ENCODE measurements around the gene TNFAIP2.
"Not testable (repeated sequence)": the region's sequence is repeated elsewhere in the genome, so short reads cannot be mapped to it uniquely, and the experiment has no call there.

TNFAIP2 gene

GRCh38 chr14:103107941-103108748 lies 15.1 kb upstream of the TNFAIP2 start:
- DNase-seq = no peak

- DNase-seq = no peak
Measured at GRCh38 chr14:103108749-103109207, 14.5 kb upstream of the TNFAIP2 start.

- no peak for DNase-seq
Measured at GRCh38 chr14:103109535-103110441, 13.5 kb upstream of the TNFAIP2 start.

GRCh38 chr14:103110681-103111231 lies 12.5 kb upstream of the TNFAIP2 start:
- DNase-seq = no peak

- DNase-seq = no peak
Measured at GRCh38 chr14:103111232-103111868, 11.9 kb upstream of the TNFAIP2 start.

GRCh38 chr14:103112400-103113243 lies 10.6 kb upstream of the TNFAIP2 start:
- no peak for DNase-seq

GRCh38 chr14:103113303-103113702 lies 10.0 kb upstream of the TNFAIP2 start:
- DNase-seq = no peak

- no peak for DNase-seq
Measured at GRCh38 chr14:103113774-103114173, 9.5 kb upstream of the TNFAIP2 start.

- DNase-seq = not testable (repeated sequence)
Measured at GRCh38 chr14:103115086-103115679, 8.1 kb upstream of the TNFAIP2 start.

GRCh38 chr14:103115845-103116572 lies 7.3 kb upstream of the TNFAIP2 start:
- no peak for DNase-seq

GRCh38 chr14:103116636-103117035 lies 6.6 kb upstream of the TNFAIP2 start:
- DNase-seq = no peak

- DNase-seq = not testable (repeated sequence)
Measured at GRCh38 chr14:103117499-103117898, 5.8 kb upstream of the TNFAIP2 start.

GRCh38 chr14:103118018-103118662 lies 5.1 kb upstream of the TNFAIP2 start:
- no peak for DNase-seq

GRCh38 chr14:103118663-103119404 lies 4.4 kb upstream of the TNFAIP2 start:
- DNase-seq = peak; percentile 34

GRCh38 chr14:103119527-103119926 lies 3.7 kb upstream of the TNFAIP2 start:
- DNase-seq = not testable (repeated sequence)

GRCh38 chr14:103121121-103121845 lies 2.0 kb upstream of the TNFAIP2 start:
- no peak for DNase-seq

- peak; percentile 22 for DNase-seq
Measured at GRCh38 chr14:103121846-103122584, 1.2 kb upstream of the TNFAIP2 start.

GRCh38 chr14:103122585-103122946 lies 695 bp upstream of the TNFAIP2 start:
- DNase-seq = no peak
